Measurements from ENCODE around the gene CNDP1.

The CNDP1 gene

GRCh38 chr18:74579496-74580065 lies 45.3 kb downstream of the CNDP1 start:
- no peak overlapping the region for H3K4me3 ChIP-seq (ENCODE audit: low read depth, low read length)
- TF ChIP-seq MAX (IDR thresholded peaks at IDR 0.05; ENCODE audit: low read depth, low read length): no peak
- TF ChIP-seq CTCF (IDR thresholded peaks at IDR 0.05; ENCODE audit: low read depth, low read length): no peak
- no peak for TF ChIP-seq POLR2A (IDR thresholded peaks at IDR 0.05; ENCODE audit: extremely low read depth, insufficient read length)
- no peak for TF ChIP-seq MYC (IDR thresholded peaks at IDR 0.05; ENCODE audit: low read depth, low read length)
- DNase-seq (ENCODE audit: low read depth): no peak

- no peak overlapping the region for H3K4me3 ChIP-seq (ENCODE audit: low read depth, low read length)
- DNase-seq (ENCODE audit: low read depth): no peak
- TF ChIP-seq MYC (IDR thresholded peaks at IDR 0.05; ENCODE audit: low read depth, low read length) (no peak), MAX (IDR thresholded peaks at IDR 0.05; ENCODE audit: low read depth, low read length) (no peak), POLR2A (IDR thresholded peaks at IDR 0.05; ENCODE audit: extremely low read depth, insufficient read length) (no peak), CTCF (IDR thresholded peaks at IDR 0.05; ENCODE audit: low read depth, low read length) (no peak)
These were observed 48.3 kb downstream of the CNDP1 start for GRCh38 chr18:74582642-74583041.

GRCh38 chr18:74587441-74587840 lies 53.1 kb downstream of the CNDP1 start:
- TF ChIP-seq MYC (IDR thresholded peaks at IDR 0.05; ENCODE audit: low read depth, low read length) (no peak), POLR2A (IDR thresholded peaks at IDR 0.05; ENCODE audit: extremely low read depth, insufficient read length) (no peak), MAX (IDR thresholded peaks at IDR 0.05; ENCODE audit: low read depth, low read length) (no peak), CTCF (IDR thresholded peaks at IDR 0.05; ENCODE audit: low read depth, low read length) (no peak)
- H3K4me3 ChIP-seq (ENCODE audit: low read depth, low read length): no peak overlapping the region
- no peak for DNase-seq (ENCODE audit: low read depth)

GRCh38 chr18:74589021-74589420 lies 54.7 kb downstream of the CNDP1 start:
- TF ChIP-seq CTCF (IDR thresholded peaks at IDR 0.05; ENCODE audit: low read depth, low read length): no peak
- TF ChIP-seq MYC (IDR thresholded peaks at IDR 0.05; ENCODE audit: low read depth, low read length): no peak
- no peak for TF ChIP-seq MAX (IDR thresholded peaks at IDR 0.05; ENCODE audit: low read depth, low read length)
- TF ChIP-seq POLR2A (IDR thresholded peaks at IDR 0.05; ENCODE audit: extremely low read depth, insufficient read length): no peak
- peak; percentile 63 for DNase-seq (ENCODE audit: low read depth)
- no peak overlapping the region for H3K4me3 ChIP-seq (ENCODE audit: low read depth, low read length)

- DNase-seq (ENCODE audit: low read depth): no peak
These were observed 55.5 kb downstream of the CNDP1 start for GRCh38 chr18:74589811-74590210.

GRCh38 chr18:74590671-74591070 lies 56.4 kb downstream of the CNDP1 start:
- TF ChIP-seq CTCF (IDR thresholded peaks at IDR 0.05; ENCODE audit: low read depth, low read length) (no peak), POLR2A (IDR thresholded peaks at IDR 0.05; ENCODE audit: extremely low read depth, insufficient read length) (no peak), MYC (IDR thresholded peaks at IDR 0.05; ENCODE audit: low read depth, low read length) (no peak), MAX (IDR thresholded peaks at IDR 0.05; ENCODE audit: low read depth, low read length) (no peak)
- no peak for DNase-seq (ENCODE audit: low read depth)
- no peak overlapping the region for H3K4me3 ChIP-seq (ENCODE audit: low read depth, low read length)

More at GRCh38 chr18:74589811-74590210, 55.5 kb downstream of the CNDP1 start:
- H3K4me3 ChIP-seq (ENCODE audit: low read depth, low read length): no peak overlapping the region
- TF ChIP-seq MYC (IDR thresholded peaks at IDR 0.05; ENCODE audit: low read depth, low read length): no peak
- no peak for TF ChIP-seq MAX (IDR thresholded peaks at IDR 0.05; ENCODE audit: low read depth, low read length)
